Trophoblast cell (in vitro differentiated cells and primary cell): ENCODE measurements around the gene KRT10.
A peak's percentile ranks its signal among the peaks of the same experiment; 100 is the strongest.

Experiments
- DNase-seq, 2 donors: peaks; one replicate each; pipeline ENCODE4 v3.0.0-alpha.2; 2016
- H2AFZ ChIP-seq: 2 replicates; pipeline ENCODE4 v1.6.1; 2013; ENCODE audit warnings: low read length, moderate library complexity, mild to moderate bottlenecking; ENCODE audit not compliant: insufficient read depth, poor library complexity
- H2AK5ac ChIP-seq: 2 replicates; pipeline ENCODE4 v1.6.1; 2013; ENCODE audit warnings: mild to moderate bottlenecking, low read length
- H2BK120ac ChIP-seq: 2 replicates; pipeline ENCODE4 v1.6.1; 2013; ENCODE audit warnings: low read length, mild to moderate bottlenecking, moderate library complexity; ENCODE audit not compliant: insufficient read depth, poor library complexity
- H2BK12ac ChIP-seq: 2 replicates; pipeline ENCODE4 v1.6.1; 2013; ENCODE audit warnings: mild to moderate bottlenecking, low read length, moderate library complexity
- H2BK5ac ChIP-seq: 2 replicates; pipeline ENCODE4 v1.6.1; 2013; ENCODE audit warnings: low read length, low read depth, moderate library complexity, mild to moderate bottlenecking; ENCODE audit not compliant: poor library complexity
- H3K14ac ChIP-seq: 2 replicates; pipeline ENCODE4 v1.6.1; 2013; ENCODE audit warnings: mild to moderate bottlenecking, low read length
- H3K18ac ChIP-seq: 2 replicates; pipeline ENCODE4 v1.6.1; 2013; ENCODE audit warnings: mild to moderate bottlenecking, low read length
- H3K23ac ChIP-seq: 2 replicates; pipeline ENCODE4 v1.6.1; 2013; ENCODE audit warnings: low read length
- H3K27ac ChIP-seq: 2 replicates; pipeline ENCODE4 v1.5.1; 2013; ENCODE audit warnings: low read depth, mild to moderate bottlenecking, inconsistent platforms, low read length, moderate library complexity
- H3K27me3 ChIP-seq: 2 replicates; pipeline ENCODE4 v1.6.1; 2013; ENCODE audit warnings: inconsistent platforms, mild to moderate bottlenecking, low read length, moderate library complexity; ENCODE audit not compliant: insufficient read depth
- H3K36me3 ChIP-seq, 2 experiments: 1 replicate in 1 of 2; 2 replicates in 1 of 2; pipeline ENCODE4 v1.6.1; 2013; ENCODE audit warnings: low read length in 2 of 2, mild to moderate bottlenecking in 2 of 2, moderate library complexity in 1 of 2; ENCODE audit not compliant: insufficient read depth in 2 of 2, control insufficient read depth in 1 of 2
- H3K4ac ChIP-seq: 2 replicates; pipeline ENCODE4 v1.6.1; 2013; ENCODE audit warnings: low read depth, mild to moderate bottlenecking, low read length, moderate library complexity
- H3K4me1 ChIP-seq, 2 experiments: 1 replicate in 1 of 2; 2 replicates in 1 of 2; pipeline ENCODE4 v1.6.1; 2013; ENCODE audit warnings: low read length in 2 of 2, mild to moderate bottlenecking in 2 of 2, moderate library complexity in 1 of 2; ENCODE audit not compliant: insufficient read depth in 2 of 2, control insufficient read depth in 1 of 2
- H3K4me2 ChIP-seq: 2 replicates; pipeline ENCODE4 v1.6.1; 2013; ENCODE audit warnings: inconsistent platforms, mild to moderate bottlenecking, low read length, moderate library complexity
- H3K4me3 ChIP-seq: 2 replicates; pipeline ENCODE4 v1.5.1; 2013; ENCODE audit warnings: mild to moderate bottlenecking, low read depth, low read length, inconsistent platforms
- H3K79me1 ChIP-seq: one replicate; pipeline ENCODE4 v1.6.1; 2013; ENCODE audit warnings: low read length
- H3K79me2 ChIP-seq: 2 replicates; pipeline ENCODE4 v1.6.1; 2013; ENCODE audit warnings: low read length, mild to moderate bottlenecking; ENCODE audit not compliant: control insufficient read depth, insufficient read depth, poor library complexity
- H3K9ac ChIP-seq: 2 replicates; pipeline ENCODE4 v1.6.1; 2013; ENCODE audit warnings: mild to moderate bottlenecking, low read length
- H3K9me3 ChIP-seq: 2 replicates; pipeline ENCODE4 v1.6.1; 2013; ENCODE audit warnings: low read depth, mild to moderate bottlenecking, control low read depth, inconsistent platforms, low read length; ENCODE audit not compliant: insufficient read depth
- H4K12ac ChIP-seq: 2 replicates; pipeline ENCODE4 v1.6.1; 2013; ENCODE audit warnings: low read depth, mild to moderate bottlenecking, low read length, moderate library complexity
- H4K8ac ChIP-seq: 2 replicates; pipeline ENCODE4 v1.6.1; 2013; ENCODE audit warnings: low read depth, mild to moderate bottlenecking, low read length, moderate library complexity
- H4K91ac ChIP-seq: one replicate; pipeline ENCODE4 v1.6.1; 2013; ENCODE audit warnings: low read depth, mild to moderate bottlenecking, low read length, moderate library complexity
- WGBS: extraction: QIAGEN DNeasy Blood & Tissue Kit; methylation state at CpG from one replicate; pipeline ENCODE4 v1.1.7; 2013; ENCODE audit warnings: missing lambda C conversion rate; ENCODE audit not compliant: insufficient read length, insufficient coverage; ENCODE audit errors: extremely low coverage; 5-methylcytosine and 5-hydroxymethylcytosine counted together

The KRT10 gene

GRCh38 chr17:40843242-40843641 lies 20.8 kb upstream of the KRT10 start:
- H2BK12ac ChIP-seq, result no peak overlapping the region
- WGBS, result no CpG with 5 or more reads among the region's 3 CpGs

DNA sequence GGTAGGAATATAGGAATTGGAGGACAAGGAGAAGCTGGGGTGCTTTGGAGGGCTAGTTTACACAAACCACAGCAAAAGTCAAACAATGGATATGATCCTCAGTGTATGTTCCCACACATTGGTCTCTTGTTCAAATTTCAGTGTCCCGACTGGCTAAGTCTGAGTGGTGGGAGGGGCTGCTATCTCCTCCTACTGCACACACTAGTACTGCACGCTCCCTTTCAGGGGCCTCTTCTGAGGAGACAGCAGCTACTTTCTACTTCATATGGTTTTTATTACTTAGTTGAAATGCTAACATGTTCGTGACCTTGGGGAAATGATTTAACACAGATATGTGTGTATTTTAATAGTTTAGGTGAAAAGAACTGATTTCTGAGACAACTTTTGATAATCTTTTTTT lies 18.8 kb upstream of the KRT10 start:
- Histone ChIP-seq H2BK5ac (no peak overlapping the region), H3K79me2 (no peaks in the 10 kb centered on the region), H4K8ac (no peak overlapping the region), H4K12ac (no peak overlapping the region), H3K4me1 (no peaks in the 10 kb centered on the region), H3K18ac (no peak overlapping the region), H2BK120ac (no peak overlapping the region), H2AK5ac (no peak overlapping the region), H3K4me3 (no peak overlapping the region), H2BK12ac (no peak overlapping the region), H3K9me3 (no peaks in the 10 kb centered on the region), H4K91ac (no peak overlapping the region), H3K4me2 (no peak overlapping the region), H3K14ac (no peak overlapping the region), H3K4ac (no peak overlapping the region), H3K36me3 (no peaks in the 10 kb centered on the region), H3K9ac (no peak overlapping the region), H3K79me1 (no peaks in the 10 kb centered on the region), H3K23ac (no peak overlapping the region), H2AFZ (no peak overlapping the region), H3K27ac (no peak overlapping the region), H3K27me3 (no peaks in the 10 kb centered on the region)
- WGBS, result no CpG with 5 or more reads among the region's 3 CpGs
- DNase-seq, result no peak

More at GRCh38 chr17:40843242-40843641, 20.8 kb upstream of the KRT10 start:
- Histone ChIP-seq H4K12ac (no peak overlapping the region), H3K27me3 (no peaks in the 10 kb centered on the region), H3K4ac (no peak overlapping the region), H3K14ac (no peak overlapping the region), H3K4me3 (no peak overlapping the region), H2BK120ac (no peak overlapping the region), H3K9me3 (no peaks in the 10 kb centered on the region), H3K79me2 (no peaks in the 10 kb centered on the region), H3K27ac (no peak overlapping the region), H2BK5ac (no peak overlapping the region), H3K36me3 (no peaks in the 10 kb centered on the region), H2AK5ac (no peak overlapping the region), H4K8ac (no peak overlapping the region), H3K79me1 (no peaks in the 10 kb centered on the region), H3K18ac (no peak overlapping the region), H4K91ac (no peak overlapping the region), H3K23ac (peak overlapping the region; percentile 5), H3K4me2 (no peak overlapping the region), H3K4me1 (no peaks in the 10 kb centered on the region), H2AFZ (no peak overlapping the region), H3K9ac (no peak overlapping the region)
- no peak for DNase-seq

GRCh38 chr17:40839194-40839593 lies 16.8 kb upstream of the KRT10 start:
- no peak overlapping the region for H2AFZ ChIP-seq
- H3K4me1 ChIP-seq, result no peaks in the 10 kb centered on the region
- H2BK120ac ChIP-seq, result no peak overlapping the region
- no peaks in the 10 kb centered on the region for H3K79me2 ChIP-seq
- peaks cover 0 to 5% of the 10 kb centered on the region in 2 experiments for H3K36me3 ChIP-seq
- no peak overlapping the region for H4K8ac ChIP-seq
- no peaks in the 10 kb centered on the region for H3K79me1 ChIP-seq
- H2BK5ac ChIP-seq, result no peak overlapping the region
- no peak overlapping the region for H2BK12ac ChIP-seq
- no peaks in the 10 kb centered on the region for H3K9me3 ChIP-seq
- no peak overlapping the region for H2AK5ac ChIP-seq
- H3K14ac ChIP-seq, result no peak overlapping the region
- no peak overlapping the region for H3K18ac ChIP-seq
- H3K9ac ChIP-seq, result no peak overlapping the region
- no peaks in the 10 kb centered on the region for H3K27me3 ChIP-seq
- H4K12ac ChIP-seq, result no peak overlapping the region
- no peak for DNase-seq
- H3K23ac ChIP-seq, result no peak overlapping the region
- WGBS, result no CpG with 5 or more reads among the region's 3 CpGs
- no peak overlapping the region for H4K91ac ChIP-seq
- no peak overlapping the region for H3K4me2 ChIP-seq
- no peak overlapping the region for H3K4ac ChIP-seq
- H3K27ac ChIP-seq, result no peak overlapping the region
- no peak overlapping the region for H3K4me3 ChIP-seq

- no CpG with 5 or more reads among the region's 4 CpGs for WGBS
Observed at GRCh38 chr17:40836020-40836419, 13.6 kb upstream of the KRT10 start.

More at GRCh38 chr17:40836020-40836419, 13.6 kb upstream of the KRT10 start:
- H3K27ac ChIP-seq, result no peak overlapping the region
- H3K9ac ChIP-seq, result no peak overlapping the region
- H3K4me2 ChIP-seq, result no peak overlapping the region
- H3K23ac ChIP-seq, result no peak overlapping the region
- DNase-seq, result no peak
- no peaks in the 10 kb centered on the region for H3K9me3 ChIP-seq
- no peaks in the 10 kb centered on the region for H3K79me1 ChIP-seq
- H2BK5ac ChIP-seq, result no peak overlapping the region
- no peak overlapping the region for H2AFZ ChIP-seq
- no peak overlapping the region for H2BK120ac ChIP-seq
- peaks cover 0 to 5% of the 10 kb centered on the region in 2 experiments for H3K36me3 ChIP-seq
- no peak overlapping the region for H3K4ac ChIP-seq
- no peak overlapping the region for H4K12ac ChIP-seq
- no peak overlapping the region for H3K18ac ChIP-seq
- H3K14ac ChIP-seq, result no peak overlapping the region
- no peak overlapping the region for H3K4me3 ChIP-seq
- H4K8ac ChIP-seq, result no peak overlapping the region
- no peaks in the 10 kb centered on the region for H3K4me1 ChIP-seq
- no peak overlapping the region for H2BK12ac ChIP-seq
- H3K79me2 ChIP-seq, result no peaks in the 10 kb centered on the region
- H4K91ac ChIP-seq, result no peak overlapping the region
- no peak overlapping the region for H2AK5ac ChIP-seq
- no peaks in the 10 kb centered on the region for H3K27me3 ChIP-seq
